Trophoblast cell (in vitro differentiated cells and primary cell): ENCODE data around the gene PASK.

Experiments used
- DNase-seq, 2 donors: peaks; one replicate each; pipeline ENCODE4 v3.0.0-alpha.2; 2016
- H2AFZ ChIP-seq: 2 replicates; pipeline ENCODE4 v1.6.1; 2013; ENCODE audit warnings: low read length, moderate library complexity, mild to moderate bottlenecking; ENCODE audit not compliant: insufficient read depth, poor library complexity
- H2AK5ac ChIP-seq: 2 replicates; pipeline ENCODE4 v1.6.1; 2013; ENCODE audit warnings: mild to moderate bottlenecking, low read length
- H2BK120ac ChIP-seq: 2 replicates; pipeline ENCODE4 v1.6.1; 2013; ENCODE audit warnings: low read length, mild to moderate bottlenecking, moderate library complexity; ENCODE audit not compliant: insufficient read depth, poor library complexity
- H2BK12ac ChIP-seq: 2 replicates; pipeline ENCODE4 v1.6.1; 2013; ENCODE audit warnings: mild to moderate bottlenecking, low read length, moderate library complexity
- H2BK5ac ChIP-seq: 2 replicates; pipeline ENCODE4 v1.6.1; 2013; ENCODE audit warnings: low read length, low read depth, moderate library complexity, mild to moderate bottlenecking; ENCODE audit not compliant: poor library complexity
- H3K14ac ChIP-seq: 2 replicates; pipeline ENCODE4 v1.6.1; 2013; ENCODE audit warnings: mild to moderate bottlenecking, low read length
- H3K18ac ChIP-seq: 2 replicates; pipeline ENCODE4 v1.6.1; 2013; ENCODE audit warnings: mild to moderate bottlenecking, low read length
- H3K23ac ChIP-seq: 2 replicates; pipeline ENCODE4 v1.6.1; 2013; ENCODE audit warnings: low read length
- H3K27ac ChIP-seq: 2 replicates; pipeline ENCODE4 v1.5.1; 2013; ENCODE audit warnings: low read depth, mild to moderate bottlenecking, inconsistent platforms, low read length, moderate library complexity
- H3K27me3 ChIP-seq: 2 replicates; pipeline ENCODE4 v1.6.1; 2013; ENCODE audit warnings: inconsistent platforms, mild to moderate bottlenecking, low read length, moderate library complexity; ENCODE audit not compliant: insufficient read depth
- H3K36me3 ChIP-seq, 2 experiments: 1 replicate in 1 of 2; 2 replicates in 1 of 2; pipeline ENCODE4 v1.6.1; 2013; ENCODE audit warnings: low read length in 2 of 2, mild to moderate bottlenecking in 2 of 2, moderate library complexity in 1 of 2; ENCODE audit not compliant: insufficient read depth in 2 of 2, control insufficient read depth in 1 of 2
- H3K4ac ChIP-seq: 2 replicates; pipeline ENCODE4 v1.6.1; 2013; ENCODE audit warnings: low read depth, mild to moderate bottlenecking, low read length, moderate library complexity
- H3K4me1 ChIP-seq, 2 experiments: 1 replicate in 1 of 2; 2 replicates in 1 of 2; pipeline ENCODE4 v1.6.1; 2013; ENCODE audit warnings: low read length in 2 of 2, mild to moderate bottlenecking in 2 of 2, moderate library complexity in 1 of 2; ENCODE audit not compliant: insufficient read depth in 2 of 2, control insufficient read depth in 1 of 2
- H3K4me2 ChIP-seq: 2 replicates; pipeline ENCODE4 v1.6.1; 2013; ENCODE audit warnings: inconsistent platforms, mild to moderate bottlenecking, low read length, moderate library complexity
- H3K4me3 ChIP-seq: 2 replicates; pipeline ENCODE4 v1.5.1; 2013; ENCODE audit warnings: mild to moderate bottlenecking, low read depth, low read length, inconsistent platforms
- H3K79me1 ChIP-seq: one replicate; pipeline ENCODE4 v1.6.1; 2013; ENCODE audit warnings: low read length
- H3K79me2 ChIP-seq: 2 replicates; pipeline ENCODE4 v1.6.1; 2013; ENCODE audit warnings: low read length, mild to moderate bottlenecking; ENCODE audit not compliant: control insufficient read depth, insufficient read depth, poor library complexity
- H3K9ac ChIP-seq: 2 replicates; pipeline ENCODE4 v1.6.1; 2013; ENCODE audit warnings: mild to moderate bottlenecking, low read length
- H3K9me3 ChIP-seq: 2 replicates; pipeline ENCODE4 v1.6.1; 2013; ENCODE audit warnings: low read depth, mild to moderate bottlenecking, control low read depth, inconsistent platforms, low read length; ENCODE audit not compliant: insufficient read depth
- H4K12ac ChIP-seq: 2 replicates; pipeline ENCODE4 v1.6.1; 2013; ENCODE audit warnings: low read depth, mild to moderate bottlenecking, low read length, moderate library complexity
- H4K8ac ChIP-seq: 2 replicates; pipeline ENCODE4 v1.6.1; 2013; ENCODE audit warnings: low read depth, mild to moderate bottlenecking, low read length, moderate library complexity
- H4K91ac ChIP-seq: one replicate; pipeline ENCODE4 v1.6.1; 2013; ENCODE audit warnings: low read depth, mild to moderate bottlenecking, low read length, moderate library complexity
- WGBS: extraction: QIAGEN DNeasy Blood & Tissue Kit; methylation state at CpG from one replicate; pipeline ENCODE4 v1.1.7; 2013; ENCODE audit warnings: missing lambda C conversion rate; ENCODE audit not compliant: insufficient read length, insufficient coverage; ENCODE audit errors: extremely low coverage; 5-methylcytosine and 5-hydroxymethylcytosine counted together

The PASK gene

DNA sequence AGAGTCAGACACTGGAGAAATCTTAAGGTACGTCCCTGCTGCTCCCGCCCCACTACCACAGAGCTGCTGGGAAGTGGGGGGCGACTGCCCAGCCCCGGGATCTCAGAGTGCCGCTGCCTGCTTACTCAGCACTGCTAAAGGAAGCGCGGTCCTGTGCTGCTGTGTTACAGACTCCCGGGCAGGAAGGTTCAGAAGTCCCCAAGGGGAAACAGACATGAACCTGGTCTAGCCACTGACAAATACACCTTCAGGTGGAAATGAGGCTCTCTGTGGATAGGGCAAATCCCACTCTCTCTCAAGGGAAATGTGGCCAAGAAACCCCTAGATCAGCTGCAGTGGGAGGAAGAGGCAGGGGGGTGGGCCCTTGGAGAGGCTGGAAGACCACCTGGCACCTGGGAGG, 60.9 kb downstream of the PASK start:
- H3K18ac ChIP-seq, result no peak overlapping the region
- no peak overlapping the region for H3K23ac ChIP-seq
- H2AK5ac ChIP-seq, result no peak overlapping the region
- no peak overlapping the region for H2BK120ac ChIP-seq
- H3K14ac ChIP-seq, result no peak overlapping the region
- H3K4me1 ChIP-seq, result no peaks in the 10 kb centered on the region
- no peak overlapping the region for H3K9ac ChIP-seq
- no peak overlapping the region for H3K4me2 ChIP-seq
- no peak overlapping the region for H2BK5ac ChIP-seq
- no peak overlapping the region for H3K4me3 ChIP-seq
- no peaks in the 10 kb centered on the region for H3K79me2 ChIP-seq
- H3K4ac ChIP-seq, result no peak overlapping the region
- no peak for DNase-seq
- H3K36me3 ChIP-seq, result peaks cover 35 to 46% of the 10 kb centered on the region in 2 experiments
- H4K8ac ChIP-seq, result no peak overlapping the region
- H3K27ac ChIP-seq, result no peak overlapping the region
- H4K12ac ChIP-seq, result no peak overlapping the region
- H2BK12ac ChIP-seq, result no peak overlapping the region
- no peak overlapping the region for H4K91ac ChIP-seq
- no peaks in the 10 kb centered on the region for H3K27me3 ChIP-seq
- no peaks in the 10 kb centered on the region for H3K79me1 ChIP-seq
- H2AFZ ChIP-seq, result no peak overlapping the region
- no peaks in the 10 kb centered on the region for H3K9me3 ChIP-seq
- no CpG with 5 or more reads among the region's 8 CpGs for WGBS

DNA sequence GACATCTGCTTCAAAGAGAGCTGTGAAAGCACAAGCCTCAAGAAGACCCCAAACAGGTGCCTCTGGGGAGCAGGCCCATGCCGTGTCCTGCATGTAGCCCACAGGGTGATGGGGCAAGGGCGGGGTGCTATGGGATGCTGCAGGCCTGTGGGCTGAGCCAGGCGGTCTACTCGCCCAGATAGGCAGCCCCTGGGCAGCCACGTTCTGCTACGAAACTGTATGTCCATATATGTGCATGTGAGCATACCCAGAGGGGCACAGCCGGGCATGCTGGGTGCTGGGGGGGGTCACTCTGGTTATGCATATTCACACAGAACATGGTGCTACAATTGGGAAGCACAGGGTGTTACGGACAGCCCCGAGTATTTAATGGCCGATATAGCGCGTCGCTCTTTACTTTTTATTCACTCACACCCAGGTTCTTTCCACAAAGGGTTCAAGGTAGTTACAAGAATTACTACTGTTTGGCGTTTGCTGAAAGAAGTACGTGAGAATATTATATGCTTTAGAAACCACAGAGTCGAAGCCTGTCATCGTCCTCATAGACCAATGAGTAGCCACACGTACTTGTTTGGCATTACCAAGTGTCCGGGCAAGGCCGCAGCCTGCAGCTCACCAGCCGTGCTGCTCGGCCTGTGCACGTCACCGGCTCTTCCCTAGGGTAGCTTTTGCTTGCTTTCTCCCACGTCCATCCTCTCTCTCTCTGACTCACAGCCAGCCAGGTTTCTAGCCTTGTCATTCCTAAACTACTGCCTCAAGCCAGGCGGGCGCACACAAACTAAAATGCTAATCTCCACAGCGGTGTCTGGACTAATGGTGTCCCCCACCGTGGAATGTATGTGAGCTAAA, 61.6 kb downstream of the PASK start:
- no peak overlapping the region for H3K14ac ChIP-seq
- WGBS, result no CpG with 5 or more reads among the region's 29 CpGs
- no peak overlapping the region for H2BK5ac ChIP-seq
- no peak overlapping the region for H2AK5ac ChIP-seq
- H3K4ac ChIP-seq, result no peak overlapping the region
- H3K4me1 ChIP-seq, result no peaks in the 10 kb centered on the region
- no peaks in the 10 kb centered on the region for H3K27me3 ChIP-seq
- no peak overlapping the region for H4K8ac ChIP-seq
- no peak overlapping the region for H4K91ac ChIP-seq
- H3K18ac ChIP-seq, result no peak overlapping the region
- no peaks in the 10 kb centered on the region for H3K79me2 ChIP-seq
- peaks cover 30 to 42% of the 10 kb centered on the region in 2 experiments for H3K36me3 ChIP-seq
- no peak overlapping the region for H3K23ac ChIP-seq
- H3K9ac ChIP-seq, result no peak overlapping the region
- no peak overlapping the region for H4K12ac ChIP-seq
- no peak for DNase-seq
- H3K4me3 ChIP-seq, result no peak overlapping the region
- H3K4me2 ChIP-seq, result no peak overlapping the region
- H2BK120ac ChIP-seq, result no peak overlapping the region
- no peaks in the 10 kb centered on the region for H3K9me3 ChIP-seq
- H3K79me1 ChIP-seq, result no peaks in the 10 kb centered on the region
- no peak overlapping the region for H3K27ac ChIP-seq
- H2AFZ ChIP-seq, result no peak overlapping the region
- H2BK12ac ChIP-seq, result no peak overlapping the region

DNA sequence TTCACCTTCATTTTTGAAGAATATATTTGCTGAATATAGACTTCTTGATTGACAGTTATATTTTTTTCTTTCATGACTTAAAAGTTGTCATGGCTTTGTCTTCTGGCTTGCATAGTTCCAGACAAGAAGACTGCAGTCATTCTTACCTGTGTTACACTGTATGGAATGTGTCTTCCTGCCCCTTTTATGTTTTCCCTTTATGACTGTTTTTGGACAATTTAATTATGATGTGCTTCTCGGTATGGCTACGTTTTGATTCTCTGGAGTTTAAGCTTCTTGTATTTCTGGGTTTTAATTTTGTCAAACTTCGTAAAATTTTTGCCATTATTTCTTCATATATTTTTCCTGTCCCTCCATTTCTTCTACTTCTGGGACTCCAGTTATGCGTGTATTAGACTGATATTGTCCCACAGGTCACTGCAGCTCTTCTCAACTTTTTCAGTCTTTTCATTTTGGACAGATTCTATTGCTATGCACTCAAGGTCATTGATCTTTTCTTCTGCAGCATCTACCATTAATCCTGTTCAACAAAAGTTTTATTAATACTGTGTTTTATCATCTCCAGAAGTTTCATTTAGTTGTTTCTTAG, 64.3 kb downstream of the PASK start:
- Histone ChIP-seq H2AK5ac (no peak overlapping the region), H3K4me1 (no peaks in the 10 kb centered on the region), H3K14ac (no peak overlapping the region), H3K79me1 (no peaks in the 10 kb centered on the region), H3K18ac (no peak overlapping the region), H3K4ac (no peak overlapping the region), H3K4me2 (no peak overlapping the region), H4K91ac (no peak overlapping the region), H3K23ac (no peak overlapping the region), H3K79me2 (no peaks in the 10 kb centered on the region), H2BK12ac (no peak overlapping the region), H3K36me3 (peaks cover 21 to 27% of the 10 kb centered on the region in 2 experiments), H3K27me3 (no peaks in the 10 kb centered on the region), H2BK120ac (no peak overlapping the region), H3K9me3 (no peaks in the 10 kb centered on the region), H3K4me3 (no peak overlapping the region), H2AFZ (no peak overlapping the region), H2BK5ac (no peak overlapping the region), H3K9ac (no peak overlapping the region), H4K8ac (no peak overlapping the region), H3K27ac (no peak overlapping the region), H4K12ac (no peak overlapping the region)
- DNase-seq, result no peak
- WGBS, result no CpG with 5 or more reads among the region's 4 CpGs

DNA sequence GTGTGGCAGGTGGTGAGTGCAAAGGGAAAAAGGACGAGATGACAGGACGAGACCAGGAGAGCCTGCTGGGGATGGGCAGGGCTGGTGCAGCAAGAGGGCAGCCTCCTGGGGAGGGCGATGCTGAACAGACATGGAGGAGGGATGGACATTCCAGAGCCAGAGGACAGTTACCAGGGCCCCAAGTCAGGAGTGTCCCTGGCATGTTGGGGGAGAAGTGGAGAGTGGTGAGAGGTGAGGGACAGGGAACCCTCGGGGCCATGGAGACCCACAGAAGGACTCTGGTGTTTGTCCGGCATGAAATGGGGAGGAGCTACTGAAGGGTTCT, 66.2 kb downstream of the PASK start:
- Histone ChIP-seq H3K23ac (no peak overlapping the region), H4K91ac (no peak overlapping the region), H3K9ac (no peak overlapping the region), H3K4ac (no peak overlapping the region), H3K27ac (no peak overlapping the region), H3K4me3 (no peak overlapping the region), H2BK5ac (no peak overlapping the region), H3K79me1 (no peaks in the 10 kb centered on the region), H3K18ac (no peak overlapping the region), H3K27me3 (no peaks in the 10 kb centered on the region), H2AK5ac (no peak overlapping the region), H3K79me2 (no peaks in the 10 kb centered on the region), H2AFZ (no peak overlapping the region), H3K4me2 (no peak overlapping the region), H4K12ac (no peak overlapping the region), H3K4me1 (no peaks in the 10 kb centered on the region), H3K9me3 (no peaks in the 10 kb centered on the region), H4K8ac (no peak overlapping the region), H2BK120ac (no peak overlapping the region), H2BK12ac (no peak overlapping the region), H3K14ac (no peak overlapping the region), H3K36me3 (peaks cover 8 to 10% of the 10 kb centered on the region in 2 experiments)
- no CpG with 5 or more reads among the region's 5 CpGs for WGBS
- no peak for DNase-seq
